Hepatocyte (in vitro differentiated cells): ENCODE data around the gene NAV2. TPM values are rescaled to one million over a fixed set of nuclear protein-coding genes. Genes with fewer than 3 reads are reported as not detected.

Experiments
- DNase-seq: peaks from one replicate; pipeline ENCODE4 v3.0.0-alpha.2; 2016; ENCODE audit warnings: low spot score
- H2AFZ ChIP-seq: fragments of 200-600 bp; sonication (generic); 2 replicates; pipeline ENCODE4 v1.6.0; 2016; ENCODE audit warnings: antibody characterized with exemption, mild to moderate bottlenecking
- H3K27ac ChIP-seq: fragments of 200-600 bp; sonication (generic); 2 replicates; pipeline ENCODE4 v1.5.1; 2016; ENCODE audit warnings: mild to moderate bottlenecking
- H3K27me3 ChIP-seq: fragments of 200-600 bp; sonication (generic); 2 replicates; pipeline ENCODE4 v1.6.1; 2016
- H3K36me3 ChIP-seq: fragments of 200-600 bp; sonication (generic); replicated peaks from 2 replicates; pipeline ENCODE4 v1.5.1; 2016; ENCODE audit warnings: low read depth; ENCODE audit not compliant: insufficient read depth
- H3K4me1 ChIP-seq: fragments of 200-600 bp; sonication (generic); 2 replicates; pipeline ENCODE4 v1.5.1; 2016; ENCODE audit warnings: mild to moderate bottlenecking, moderate library complexity; ENCODE audit not compliant: insufficient read depth
- H3K4me2 ChIP-seq: fragments of 200-600 bp; sonication (generic); 2 replicates; pipeline ENCODE4 v1.6.0; 2016
- H3K4me3 ChIP-seq: fragments of 200-600 bp; sonication (generic); 2 replicates; pipeline ENCODE4 v1.5.1; 2016; ENCODE audit warnings: mild to moderate bottlenecking
- H3K79me2 ChIP-seq: fragments of 200-600 bp; sonication (generic); 2 replicates; pipeline ENCODE4 v1.6.0; 2017; ENCODE audit warnings: mild to moderate bottlenecking
- H3K9me2 ChIP-seq: fragments of 200-600 bp; sonication (generic); replicated peaks from 2 replicates; pipeline ENCODE4 v1.6.0; 2017; ENCODE audit warnings: mild to moderate bottlenecking; ENCODE audit not compliant: insufficient read depth
- H3K9me3 ChIP-seq: fragments of 200-600 bp; sonication (generic); 2 replicates; pipeline ENCODE4 v1.5.1; 2016; ENCODE audit warnings: low read depth, mild to moderate bottlenecking
- H4K20me1 ChIP-seq: fragments of 200-600 bp; sonication (generic); 2 replicates; pipeline ENCODE4 v1.6.0; 2016; ENCODE audit warnings: mild to moderate bottlenecking; ENCODE audit not compliant: insufficient read depth, poor library complexity, severe bottlenecking
- CTCF ChIP-seq: fragments of 200-600 bp; sonication (generic); IDR thresholded peaks from 2 replicates; pipeline ENCODE4 v1.5.1; 2016; ENCODE audit warnings: antibody characterized with exemption, mild to moderate bottlenecking; ENCODE audit not compliant: poor library complexity
- EZH2 ChIP-seq: fragments of 200-600 bp; sonication (generic); IDR thresholded peaks from 2 replicates; pipeline ENCODE4 v1.6.1; 2016; ENCODE audit warnings: antibody characterized with exemption, mild to moderate bottlenecking, borderline replicate concordance
- EZH2phosphoT487 ChIP-seq: fragments of 200-600 bp; sonication (generic); IDR thresholded peaks from one replicate; pipeline ENCODE4 v1.6.1; 2018; ENCODE audit warnings: antibody characterized with exemption, mild to moderate bottlenecking, low read depth, moderate library complexity; ENCODE audit not compliant: unreplicated experiment, severe bottlenecking
- WGBS: methylation state at CpG from one replicate; pipeline ENCODE4 v1.1.6; 2016; ENCODE audit warnings: low lambda C conversion rate; ENCODE audit errors: missing lambda C conversion rate; 5-methylcytosine and 5-hydroxymethylcytosine counted together
- polyA plus RNA-seq: library from polyadenylated mRNA; unstranded; fragments of >200 nt; fragmentation: Nextera tagmentation; extraction: Ambion mirVana; gene quantifications from 2 replicates; pipeline ENCODE4 v1.2.1, GENCODE V29; 2016
- total RNA-seq: library from RNA; depleted of rRNA; stranded (reverse); fragments of >200 nt; gene quantifications from 2 replicates; pipeline ENCODE4 v1.2.3, GENCODE V29; 2014

NAV2 gene
- total and polyA plus RNA-seq, 2 experiments from 2014 or later: 23.7 to 30.8 TPM

GRCh38 chr11:20161230-20161918 is 448.7 kb downstream of the NAV2 start:
- Histone ChIP-seq H3K9me2 (no peaks in the 10 kb centered on the region), H3K4me1 (peaks cover 10% of the 10 kb centered on the region), H3K9me3 (no peaks in the 10 kb centered on the region), H3K79me2 (no peaks in the 10 kb centered on the region), H3K4me3 (no peak overlapping the region), H3K27ac (no peak overlapping the region), H3K4me2 (peak overlapping the region; percentile 33), H3K36me3 (no peaks in the 10 kb centered on the region), H3K27me3 (peaks cover 97% of the 10 kb centered on the region), H2AFZ (no peak overlapping the region), H4K20me1 (no peaks in the 10 kb centered on the region)
- DNase-seq: peak; percentile 26
- TF ChIP-seq EZH2phosphoT487 (no peak), CTCF (no peak), EZH2 (no peak)
- 3% methylated on average over 29 of the region's 29 CpGs for WGBS

- H3K9me3 ChIP-seq: no peaks in the 10 kb centered on the region
- no peak for DNase-seq
- H3K27me3 ChIP-seq: peaks cover 97% of the 10 kb centered on the region
- H3K27ac ChIP-seq: no peak overlapping the region
- no peaks in the 10 kb centered on the region for H3K79me2 ChIP-seq
- H3K4me1 ChIP-seq: peaks cover 10% of the 10 kb centered on the region
- WGBS: 3% methylated on average over 24 of the region's 24 CpGs
- H3K9me2 ChIP-seq: no peaks in the 10 kb centered on the region
- TF ChIP-seq CTCF (no peak), EZH2 (peak; percentile 55), EZH2phosphoT487 (peak; percentile 84)
- no peaks in the 10 kb centered on the region for H4K20me1 ChIP-seq
- H2AFZ ChIP-seq: no peak overlapping the region
- H3K36me3 ChIP-seq: no peaks in the 10 kb centered on the region
- no peak overlapping the region for H3K4me3 ChIP-seq
- H3K4me2 ChIP-seq: no peak overlapping the region
These were observed 449.5 kb downstream of the NAV2 start for GRCh38 chr11:20161923-20162744.

GRCh38 chr11:20162824-20163782 is 450.5 kb downstream of the NAV2 start:
- DNase-seq: peak; percentile 35
- H3K27ac ChIP-seq: no peak overlapping the region
- peak overlapping the region; percentile 49 for H3K4me3 ChIP-seq
- no peaks in the 10 kb centered on the region for H4K20me1 ChIP-seq
- under 1% methylated on average over 61 of the region's 61 CpGs for WGBS
- no peaks in the 10 kb centered on the region for H3K79me2 ChIP-seq
- peaks cover 10% of the 10 kb centered on the region for H3K4me1 ChIP-seq
- no peaks in the 10 kb centered on the region for H3K9me2 ChIP-seq
- no peaks in the 10 kb centered on the region for H3K9me3 ChIP-seq
- TF ChIP-seq EZH2phosphoT487 (peak; percentile 93), EZH2 (peak; percentile 99), CTCF (no peak)
- peaks cover 97% of the 10 kb centered on the region for H3K27me3 ChIP-seq
- no peaks in the 10 kb centered on the region for H3K36me3 ChIP-seq
- H2AFZ ChIP-seq: peak overlapping the region; percentile 10
- H3K4me2 ChIP-seq: peak overlapping the region; percentile 77
